Spleen (tissue), 11 donors: ENCODE data around the gene SHMT2. TPM values are rescaled to one million over a fixed set of nuclear protein-coding genes. Genes with fewer than 3 reads are reported as not detected.
A peak's percentile ranks its signal among the peaks of the same experiment; 100 is the strongest.

Source experiments
- DNase-seq: peaks from one replicate; pipeline ENCODE4 v3.0.0-alpha.2; 2020
- H3K27ac ChIP-seq, 8 donors: fragments of 200-600 bp; sonication (generic) in 7 of 8; 1 replicate in 4 of 8; 2 replicates in 4 of 8; pipeline versions ENCODE4 v1.5.0 to v1.8.0; 2016 to 2021; ENCODE audit warnings: inconsistent platforms in 4 of 8, mild to moderate bottlenecking in 4 of 8, moderate library complexity in 1 of 8
- H3K27me3 ChIP-seq, 7 donors: fragments of 200-600 bp; sonication (generic) in 6 of 7; replicated peaks in 1 of 7; 1 replicate in 4 of 7; 2 replicates in 3 of 7; pipeline versions ENCODE4 v1.5.0 to v1.8.0; 2016 to 2021; ENCODE audit warnings: inconsistent platforms in 3 of 7, mild to moderate bottlenecking in 1 of 7
- H3K36me3 ChIP-seq, 6 donors: fragments of 200-600 bp; sonication (generic) in 5 of 6; 1 replicate in 4 of 6; 2 replicates in 2 of 6; pipeline versions ENCODE4 v1.5.0 to v1.8.0; 2016 to 2021; ENCODE audit warnings: inconsistent platforms in 2 of 6
- H3K4me1 ChIP-seq, 6 donors: fragments of 200-600 bp; sonication (generic) in 5 of 6; 1 replicate in 3 of 6; 2 replicates in 3 of 6; pipeline versions ENCODE4 v1.5.0 to v1.8.0; 2016 to 2021; ENCODE audit warnings: inconsistent platforms in 3 of 6
- H3K4me3 ChIP-seq, 8 donors: fragments of 200-600 bp; sonication (generic) in 7 of 8; 1 replicate in 4 of 8; 2 replicates in 4 of 8; pipeline versions ENCODE4 v1.5.0 to v1.8.0; 2016 to 2021; ENCODE audit warnings: inconsistent platforms in 4 of 8, mild to moderate bottlenecking in 4 of 8, moderate library complexity in 2 of 8
- H3K9me3 ChIP-seq, 8 donors: fragments of 200-600 bp; sonication (generic) in 7 of 8; 1 replicate in 4 of 8; 2 replicates in 4 of 8; pipeline versions ENCODE4 v1.5.0 to v1.8.0; 2016 to 2021; ENCODE audit warnings: inconsistent platforms in 4 of 8
- POLR2A ChIP-seq, 3 donors: fragments of 450-650 bp; IDR thresholded peaks; one replicate each; pipeline ENCODE4 v1.5.1; 2017; ENCODE audit warnings: antibody characterized with exemption in 3 of 3, mild to moderate bottlenecking in 1 of 3
- POLR2AphosphoS5 ChIP-seq, 3 donors: sonication (generic); formaldehyde crosslinking; IDR thresholded peaks; one replicate each; pipeline ENCODE4 v1.5.1; 2017; ENCODE audit warnings: antibody characterized with exemption in 3 of 3
- WGBS, 5 donors: extraction: QIAGEN DNeasy Blood & Tissue Kit in 3 of 5; methylation state at CpG; one replicate each; pipeline versions ENCODE4 v1.1.5 to v1.1.7; 2013 to 2018; 5-methylcytosine and 5-hydroxymethylcytosine counted together
- intact Hi-C: fragments of 100-400 bp; cut with DNase I; formaldehyde crosslinking; loops from one replicate; pipeline ENCODE4 v1.15.0; 2023; ENCODE audit warnings: low total_unique reads
- polyA plus RNA-seq, 3 donors: library from polyadenylated mRNA; stranded (reverse); fragments of 200-250 nt; gene quantifications; one replicate each; pipeline ENCODE4 v1.2.1, GENCODE V29; 2013
- total RNA-seq, 7 donors: library from RNA; depleted of rRNA in 3 of 7; stranded (reverse); fragments of >200 nt in 3 of 7; fragmentation: NEBNext Ultra II Directional in 4 of 7; extraction: Animal tissue kit (Norgen Biotek cat#: 25700) in 4 of 7; gene quantifications; one replicate each; pipeline versions ENCODE4 v1.1.0 to v1.2.1, GENCODE V29; 2016 to 2021
- TF ChIP-seq, protein P1 (sequence below), 11 experiments: fragments of 200-600 bp in 7 of 11; fragments of 450-650 bp in 4 of 11; sonication (generic) in 4 of 11; IDR thresholded peaks in 8 of 11; conservative IDR thresholded peaks in 3 of 11; 1 replicate in 7 of 11; 2 replicates in 4 of 11; pipeline versions ENCODE4 v1.4.0 to v1.8.0; 2016 to 2021; ENCODE audit warnings: antibody characterized with exemption in 11 of 11, inconsistent platforms in 4 of 11, mild to moderate bottlenecking in 1 of 11
- donor health status: healthy with polysubstance abuse.
- donor health status: DM: no; HTN: no; CAD: no; lungs with moderate emphysema.
- donor health status: DM: no; HTN: no; CAD: no.
- donor health status: Bipolar disorder and iron deficiency.
- donor health status: healthy.
- donor health status: DM: no; HTN: no; CAD: no.
- donor health status: DM: yes; HTN: yes; CAD: no.

SHMT2 gene
- total and polyA plus RNA-seq, 10 donors, result 47.3 to 86.6 (median 62.9) TPM

DNA sequence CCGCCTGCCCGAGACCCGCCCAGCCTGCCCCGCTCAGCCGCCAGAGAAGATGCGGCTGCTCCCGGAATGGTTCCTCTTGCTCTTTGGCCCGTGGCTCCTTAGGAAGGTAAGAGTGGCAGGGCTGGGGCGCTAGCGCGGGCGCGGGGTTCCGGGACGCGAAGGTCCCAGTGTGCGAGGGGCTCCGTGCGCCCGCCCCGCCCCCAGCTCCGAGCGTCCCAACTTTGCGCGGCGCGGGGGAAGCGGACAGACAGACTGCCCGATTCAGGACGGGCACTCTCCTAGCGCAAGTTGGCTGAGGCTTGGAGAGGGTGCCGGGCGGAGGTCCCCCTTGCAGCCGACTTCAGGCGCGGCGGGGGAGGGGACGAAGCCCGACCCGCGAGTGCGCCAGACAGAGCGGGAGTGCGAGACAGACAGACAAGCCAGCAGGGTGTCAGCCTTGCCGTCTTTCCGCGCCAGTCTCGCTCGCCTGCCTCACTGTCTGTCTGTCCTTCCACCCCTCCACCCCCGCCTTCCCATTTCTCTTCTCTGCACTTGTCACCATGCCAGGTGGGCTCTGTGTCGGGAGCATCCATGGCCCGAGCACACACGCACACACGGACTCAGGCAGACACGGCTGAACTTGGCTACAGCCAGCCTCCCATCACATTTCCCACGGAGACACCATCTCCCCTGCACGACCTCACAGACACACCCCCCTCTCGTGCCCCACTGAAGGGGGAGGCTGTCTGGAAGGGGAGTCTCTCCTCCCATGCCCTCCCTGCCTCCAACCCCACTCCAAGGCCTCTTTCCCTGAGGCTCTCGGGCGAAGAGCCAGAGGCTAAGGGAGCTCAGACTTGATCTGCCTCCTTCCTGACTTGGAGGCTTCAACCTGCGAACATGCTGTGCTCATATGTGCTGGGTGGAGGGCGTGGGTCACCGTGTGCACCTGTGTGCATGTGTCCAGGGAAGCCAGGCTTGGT lies 12.3 kb upstream of the SHMT2 start:
- no peak for TF ChIP-seq POLR2AphosphoS5 (IDR thresholded peaks at IDR 0.05)
- no peak for TF ChIP-seq POLR2A (IDR thresholded peaks at IDR 0.05)
- TF ChIP-seq, protein P1, sequence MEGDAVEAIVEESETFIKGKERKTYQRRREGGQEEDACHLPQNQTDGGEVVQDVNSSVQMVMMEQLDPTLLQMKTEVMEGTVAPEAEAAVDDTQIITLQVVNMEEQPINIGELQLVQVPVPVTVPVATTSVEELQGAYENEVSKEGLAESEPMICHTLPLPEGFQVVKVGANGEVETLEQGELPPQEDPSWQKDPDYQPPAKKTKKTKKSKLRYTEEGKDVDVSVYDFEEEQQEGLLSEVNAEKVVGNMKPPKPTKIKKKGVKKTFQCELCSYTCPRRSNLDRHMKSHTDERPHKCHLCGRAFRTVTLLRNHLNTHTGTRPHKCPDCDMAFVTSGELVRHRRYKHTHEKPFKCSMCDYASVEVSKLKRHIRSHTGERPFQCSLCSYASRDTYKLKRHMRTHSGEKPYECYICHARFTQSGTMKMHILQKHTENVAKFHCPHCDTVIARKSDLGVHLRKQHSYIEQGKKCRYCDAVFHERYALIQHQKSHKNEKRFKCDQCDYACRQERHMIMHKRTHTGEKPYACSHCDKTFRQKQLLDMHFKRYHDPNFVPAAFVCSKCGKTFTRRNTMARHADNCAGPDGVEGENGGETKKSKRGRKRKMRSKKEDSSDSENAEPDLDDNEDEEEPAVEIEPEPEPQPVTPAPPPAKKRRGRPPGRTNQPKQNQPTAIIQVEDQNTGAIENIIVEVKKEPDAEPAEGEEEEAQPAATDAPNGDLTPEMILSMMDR (IDR thresholded peaks at IDR 0.05 in 8 of 11, conservative IDR thresholded peaks at IDR 0.05 in 3 of 11), result no peak
- H3K27ac ChIP-seq, result no peak overlapping the region
- peaks cover 21 to 77% (median 53%) of the 10 kb centered on the region in 6 donors for H3K4me1 ChIP-seq
- intact Hi-C loops, result loop anchor here (2.0 kb wide), 1 partner anchor 22 kb away; no protein-coding TSS in a partner anchor
- no peak for DNase-seq
- H3K27me3 ChIP-seq, result peaks cover 0 to 100% (median 87%) of the 10 kb centered on the region in 7 donors
- peaks cover 0 to 9% (median 0%) of the 10 kb centered on the region in 6 donors for H3K36me3 ChIP-seq
- no peaks in the 10 kb centered on the region for H3K9me3 ChIP-seq
- 3 to 6% (median 4%) methylated on average over 18 to 63 of the region's 63 CpGs for WGBS, 5 donors
- peak overlapping the region; percentile 21 to 74 (median 40) for H3K4me3 ChIP-seq

DNA sequence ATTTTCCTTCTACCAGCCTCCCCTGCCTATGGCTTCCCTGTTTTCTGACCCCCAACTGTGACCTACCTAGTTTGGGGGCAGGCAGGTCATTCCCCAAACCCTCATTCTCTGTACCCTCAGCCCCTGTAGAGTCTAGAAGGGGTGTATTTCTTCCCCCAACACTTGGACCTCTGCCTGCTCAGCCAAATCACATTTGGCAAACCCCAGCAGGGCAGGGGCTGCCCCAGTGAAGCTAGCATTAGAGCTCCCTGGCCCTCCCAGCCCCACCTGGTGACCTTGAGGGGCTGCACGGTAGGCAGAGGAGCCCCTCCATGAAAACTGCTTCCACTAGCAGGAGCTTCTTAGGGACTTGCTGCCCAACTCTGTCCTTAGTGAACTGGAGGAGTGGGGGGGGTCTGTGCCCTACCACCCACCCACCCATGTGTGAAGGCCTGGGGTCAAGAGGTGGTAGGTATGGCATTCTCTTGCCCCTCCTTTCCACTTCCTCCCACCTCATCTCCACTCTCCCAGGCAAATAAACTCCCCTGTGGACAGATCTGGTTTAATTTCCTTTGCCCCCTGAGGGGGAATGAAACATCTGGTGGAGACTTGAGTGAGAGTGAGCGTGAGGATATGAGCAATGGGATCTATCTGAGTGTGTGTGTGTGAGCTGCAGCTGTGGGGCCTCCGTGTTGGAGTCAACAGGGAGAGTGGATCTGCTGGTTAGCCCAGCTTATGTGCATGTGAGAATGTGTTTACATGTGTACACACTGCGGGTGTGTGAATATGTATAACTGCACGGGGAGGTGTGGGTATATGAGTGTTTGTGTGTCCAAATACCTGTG lies 11.3 kb upstream of the SHMT2 start:
- peaks cover 21 to 80% (median 50%) of the 10 kb centered on the region in 6 donors for H3K4me1 ChIP-seq
- H3K36me3 ChIP-seq, result no peaks in the 10 kb centered on the region
- no peak overlapping the region for H3K27ac ChIP-seq
- intact Hi-C loops, result no loop called here
- 58 to 75% (median 66%) methylated on average over 5 of the region's 5 CpGs for WGBS, 5 donors
- H3K9me3 ChIP-seq, result no peaks in the 10 kb centered on the region
- peaks cover 0 to 100% (median 98%) of the 10 kb centered on the region in 7 donors for H3K27me3 ChIP-seq
- DNase-seq, result no peak
- TF ChIP-seq, protein P1 (IDR thresholded peaks at IDR 0.05 in 8 of 11, conservative IDR thresholded peaks at IDR 0.05 in 3 of 11), result no peak
- TF ChIP-seq POLR2AphosphoS5 (IDR thresholded peaks at IDR 0.05) (no peak), POLR2A (IDR thresholded peaks at IDR 0.05) (no peak)
- no peak overlapping the region for H3K4me3 ChIP-seq

DNA sequence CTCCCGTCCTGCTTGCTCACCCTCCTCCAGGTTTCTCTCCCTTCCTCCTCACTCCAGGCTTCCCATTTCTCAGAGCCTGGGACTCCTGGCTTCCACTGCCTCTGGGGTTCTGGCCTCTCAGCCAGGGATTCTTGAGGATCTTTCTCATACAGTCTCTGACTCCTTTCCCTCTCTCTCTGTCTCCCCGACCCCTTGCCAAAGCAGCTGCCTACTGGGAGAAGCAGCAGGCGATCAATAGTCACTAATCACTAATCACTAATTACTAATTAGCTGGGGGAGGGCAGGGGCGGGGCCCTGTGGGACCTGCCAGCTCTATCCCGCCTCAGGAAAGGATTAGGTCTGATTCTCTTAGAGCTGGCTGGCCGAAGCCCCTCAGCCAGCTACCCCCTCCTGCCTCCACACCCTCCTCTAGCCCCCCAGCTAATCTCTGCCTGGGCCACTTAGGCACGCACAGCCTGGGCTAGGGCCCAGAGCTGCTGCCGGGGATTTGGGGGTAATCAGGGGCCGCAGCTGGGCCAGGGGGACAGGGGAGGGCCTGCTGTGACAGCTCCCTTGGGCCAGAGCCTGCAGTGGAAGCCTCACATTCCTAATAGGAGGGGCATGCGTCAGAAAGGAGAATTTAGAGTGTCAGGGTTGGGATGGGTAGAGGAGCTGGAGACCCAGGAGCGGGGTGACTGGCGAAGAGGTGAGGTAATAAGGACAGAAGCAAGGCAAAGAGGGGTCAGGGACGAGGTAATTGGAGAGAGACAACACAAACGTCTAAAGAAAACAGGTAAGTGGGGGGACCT lies 10.1 kb upstream of the SHMT2 start:
- intact Hi-C loops, result no loop called here
- 45 to 57% (median 53%) methylated on average over 14 of the region's 14 CpGs for WGBS, 5 donors

More for the DNA sequence above, 10.1 kb upstream of the SHMT2 start:
- DNase-seq, result no peak
- Histone ChIP-seq H3K27me3 (peaks cover 0 to 100% (median 98%) of the 10 kb centered on the region in 7 donors), H3K36me3 (no peaks in the 10 kb centered on the region), H3K9me3 (no peaks in the 10 kb centered on the region), H3K27ac (no peak overlapping the region), H3K4me1 (peaks cover 18 to 80% (median 41%) of the 10 kb centered on the region in 6 donors), H3K4me3 (no peak overlapping the region)
- no peak for TF ChIP-seq POLR2A (IDR thresholded peaks at IDR 0.05)
- TF ChIP-seq, protein P1 (IDR thresholded peaks at IDR 0.05 in 8 of 11, conservative IDR thresholded peaks at IDR 0.05 in 3 of 11), result no peak
- no peak for TF ChIP-seq POLR2AphosphoS5 (IDR thresholded peaks at IDR 0.05)
